SK-N-MC (cell line): ENCODE results near the gene BRIP1.

Experiments
- EZH2 ChIP-seq: fragments of 200-600 bp; sonication (generic); IDR thresholded peaks from one replicate; pipeline ENCODE4 v1.6.1; 2017; ENCODE audit warnings: antibody characterized with exemption
- FOXP2 ChIP-seq: optimal IDR thresholded peaks from 2 replicates; pipeline ENCODE3; 2011; ENCODE audit warnings: mild to moderate bottlenecking, moderate library complexity; ENCODE audit not compliant: insufficient read depth; ENCODE audit errors: extremely low read length, control extremely low read depth
- POLR2AphosphoS5 ChIP-seq: IDR thresholded peaks from 2 replicates; pipeline ENCODE4 v1.6.1; 2012; ENCODE audit warnings: mild to moderate bottlenecking, low read depth, low read length, borderline replicate concordance

GRCh38 chr17:61744804-61745203, 118.5 kb downstream of the BRIP1 start:
- TF ChIP-seq EZH2, result no peak
- TF ChIP-seq POLR2AphosphoS5, result no peak
- TF ChIP-seq FOXP2, result no peak
